ENCODE results near the gene SEMA6B.
"Not testable (repeated sequence)": the region's sequence is repeated elsewhere in the genome, so short reads cannot be mapped to it uniquely, and the experiment has no call there.

Gene SEMA6B, protein sequence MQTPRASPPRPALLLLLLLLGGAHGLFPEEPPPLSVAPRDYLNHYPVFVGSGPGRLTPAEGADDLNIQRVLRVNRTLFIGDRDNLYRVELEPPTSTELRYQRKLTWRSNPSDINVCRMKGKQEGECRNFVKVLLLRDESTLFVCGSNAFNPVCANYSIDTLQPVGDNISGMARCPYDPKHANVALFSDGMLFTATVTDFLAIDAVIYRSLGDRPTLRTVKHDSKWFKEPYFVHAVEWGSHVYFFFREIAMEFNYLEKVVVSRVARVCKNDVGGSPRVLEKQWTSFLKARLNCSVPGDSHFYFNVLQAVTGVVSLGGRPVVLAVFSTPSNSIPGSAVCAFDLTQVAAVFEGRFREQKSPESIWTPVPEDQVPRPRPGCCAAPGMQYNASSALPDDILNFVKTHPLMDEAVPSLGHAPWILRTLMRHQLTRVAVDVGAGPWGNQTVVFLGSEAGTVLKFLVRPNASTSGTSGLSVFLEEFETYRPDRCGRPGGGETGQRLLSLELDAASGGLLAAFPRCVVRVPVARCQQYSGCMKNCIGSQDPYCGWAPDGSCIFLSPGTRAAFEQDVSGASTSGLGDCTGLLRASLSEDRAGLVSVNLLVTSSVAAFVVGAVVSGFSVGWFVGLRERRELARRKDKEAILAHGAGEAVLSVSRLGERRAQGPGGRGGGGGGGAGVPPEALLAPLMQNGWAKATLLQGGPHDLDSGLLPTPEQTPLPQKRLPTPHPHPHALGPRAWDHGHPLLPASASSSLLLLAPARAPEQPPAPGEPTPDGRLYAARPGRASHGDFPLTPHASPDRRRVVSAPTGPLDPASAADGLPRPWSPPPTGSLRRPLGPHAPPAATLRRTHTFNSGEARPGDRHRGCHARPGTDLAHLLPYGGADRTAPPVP

DNA sequence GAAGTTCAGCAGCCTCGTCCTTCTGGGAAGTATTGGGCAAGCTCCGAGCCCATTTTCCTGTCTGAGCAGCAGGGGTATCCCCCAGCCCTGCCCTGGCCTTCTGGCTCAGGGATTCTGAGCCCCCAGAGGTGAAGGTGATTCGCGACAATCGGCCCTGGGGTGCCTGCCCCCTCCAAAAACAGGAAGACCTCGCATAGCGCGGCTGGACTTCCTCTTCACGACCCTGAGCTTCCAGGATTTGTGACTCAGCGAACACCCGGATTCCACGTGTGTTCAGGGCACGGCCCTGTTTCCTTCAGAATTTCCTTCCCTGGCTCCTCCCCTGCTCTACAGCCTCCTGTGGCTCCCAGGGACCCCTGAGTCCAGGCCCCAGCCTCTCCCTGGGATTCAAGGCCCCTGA is at the start of gene SEMA6B:
Gene SEMA6B, minus strand, starts transcription at position 116 of the 400 bp plus-strand sequence. CDS start 1,227 bp downstream, outside the sequence.
- DNase-seq = no peak

DNA sequence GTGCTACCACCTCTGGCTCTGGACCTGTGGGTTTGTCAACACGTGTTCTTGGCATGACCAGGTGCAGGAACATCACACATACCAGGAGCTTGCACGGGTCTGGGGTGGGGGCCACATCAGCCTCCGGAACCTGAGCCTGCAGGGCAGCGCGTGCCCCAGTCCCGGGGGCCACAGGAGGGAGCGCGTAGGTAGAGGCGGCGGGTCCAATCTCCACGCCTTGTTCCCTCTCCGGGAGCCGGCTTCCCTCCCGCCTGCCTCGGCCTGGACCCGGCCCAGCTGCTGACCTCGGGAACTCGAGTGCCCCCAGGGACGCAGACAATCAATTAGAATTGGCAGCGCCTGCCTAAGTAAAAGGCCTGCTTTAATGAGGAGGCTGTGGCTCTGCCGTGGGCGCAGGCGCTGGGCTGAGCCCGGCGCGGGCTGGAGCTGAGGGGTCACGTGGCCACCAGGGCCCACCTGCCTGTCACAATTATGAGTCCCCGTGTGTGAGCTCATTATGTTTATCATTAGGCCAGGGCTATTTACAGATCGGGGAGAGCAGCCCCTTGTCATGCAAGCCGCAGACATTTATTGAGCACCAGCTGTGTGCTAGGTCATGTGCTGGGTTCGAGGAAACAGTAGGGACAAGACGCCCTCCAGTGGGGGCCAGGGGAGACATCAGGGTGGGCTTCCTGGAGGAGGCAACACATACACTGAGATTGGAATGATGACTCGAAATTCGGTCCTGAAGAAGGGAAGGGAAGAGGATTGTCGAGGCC is 47.6 kb upstream of the SEMA6B start:
- DNase-seq = no peak

DNA sequence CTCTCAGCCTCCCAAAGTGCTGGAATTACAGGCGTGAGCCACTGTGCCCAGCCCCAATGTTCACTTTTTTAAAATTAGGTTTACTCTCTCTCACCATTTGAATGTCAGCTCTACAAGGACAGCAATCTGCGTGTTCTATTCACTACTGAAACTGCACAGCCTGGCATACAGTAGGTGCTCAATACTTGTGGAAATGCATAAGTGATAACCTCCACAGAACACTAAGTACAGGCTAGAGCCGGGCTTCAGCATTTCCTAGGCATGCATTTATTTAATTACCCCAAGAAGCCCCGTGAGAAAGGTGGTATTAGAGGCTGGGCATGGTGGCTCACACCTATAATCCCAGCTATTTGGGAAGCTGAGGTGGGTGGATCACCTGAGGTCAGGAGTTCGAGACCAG is 46.7 kb upstream of the SEMA6B start:
- DNase-seq = no peak

DNA sequence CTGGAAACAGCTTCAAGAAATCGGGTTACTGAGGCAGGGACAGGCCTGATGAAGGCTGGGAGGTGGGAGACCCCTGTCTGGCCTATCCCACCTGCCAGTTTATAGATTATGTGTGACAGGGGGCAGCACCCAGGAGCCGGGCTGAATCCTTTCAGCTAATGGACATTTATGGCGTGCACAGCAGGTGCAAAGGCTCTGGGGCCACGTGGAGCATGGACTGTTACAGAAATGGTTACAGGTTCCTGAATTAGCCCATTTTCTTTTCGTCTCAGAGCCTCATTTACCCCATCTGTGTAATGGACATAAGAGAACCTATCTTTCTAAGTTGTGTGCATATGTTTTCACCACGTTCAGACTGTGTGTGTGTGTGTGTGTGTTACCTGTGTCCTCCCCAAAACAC is 45.4 kb upstream of the SEMA6B start:
- DNase-seq = no peak

DNA sequence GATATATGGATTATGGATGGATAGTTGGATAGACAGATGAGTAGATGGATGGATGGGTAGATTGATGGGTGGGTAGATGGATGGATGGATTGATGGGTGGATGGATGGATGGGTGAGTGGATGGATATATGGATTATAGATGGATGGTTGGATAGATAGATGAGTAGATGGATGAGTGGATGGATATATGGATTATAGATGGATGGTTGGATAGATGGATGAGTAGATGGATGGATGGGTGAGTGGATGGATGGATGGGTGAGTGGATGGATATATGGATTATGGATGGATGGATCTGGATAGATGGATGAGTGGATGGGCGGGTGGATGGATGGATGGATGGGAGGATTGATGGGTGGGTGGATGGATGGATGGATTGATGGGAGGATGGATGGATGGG is 43.4 kb upstream of the SEMA6B start:
- no peak for DNase-seq

DNA sequence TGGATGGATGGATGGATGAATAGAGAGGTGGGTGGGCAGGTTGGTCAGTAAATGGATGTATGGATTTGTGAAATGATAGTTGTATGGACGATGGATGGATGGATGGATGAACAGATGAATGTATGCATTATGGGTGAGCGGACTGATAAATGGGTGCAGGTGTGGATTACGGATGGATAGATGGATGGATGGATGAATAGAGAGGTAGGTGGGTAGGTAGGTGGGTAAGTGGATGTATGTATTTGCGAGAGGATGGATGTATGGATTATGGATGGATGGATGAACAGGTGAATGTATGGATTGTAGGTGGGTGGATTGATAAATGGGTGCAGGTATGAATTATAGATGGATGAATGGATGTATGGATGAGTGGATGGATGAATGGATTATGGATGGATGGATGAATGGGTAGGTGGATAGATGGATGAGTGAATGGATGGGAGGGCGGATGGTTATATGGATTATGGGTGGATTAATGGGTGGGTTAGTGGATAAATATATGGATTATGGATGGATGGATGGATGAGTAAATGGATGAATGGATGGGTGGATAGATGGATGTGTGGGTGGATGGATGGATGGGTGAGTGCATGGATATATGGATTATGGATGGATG is 42.8 kb upstream of the SEMA6B start:
- no peak for DNase-seq

DNA sequence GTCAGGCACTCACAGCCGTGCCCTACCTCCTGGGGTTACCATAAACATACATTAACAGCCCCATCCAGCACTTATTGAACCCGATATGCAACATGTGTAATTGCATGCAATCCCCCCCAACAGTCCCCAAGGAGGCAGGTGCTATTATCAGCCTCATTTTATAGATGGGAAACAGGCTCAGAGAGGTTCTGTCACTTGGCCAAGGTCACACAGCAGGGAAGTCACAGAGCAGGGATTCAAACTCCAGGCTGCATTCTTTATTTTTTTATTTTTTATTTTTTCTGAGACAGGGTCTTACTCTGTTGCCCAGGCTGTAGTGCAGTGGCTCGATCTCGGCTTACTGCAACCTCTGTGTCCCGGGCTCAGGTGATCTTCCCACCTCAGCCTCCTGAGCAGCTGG is 41.4 kb upstream of the SEMA6B start:
- no peak for DNase-seq

DNA sequence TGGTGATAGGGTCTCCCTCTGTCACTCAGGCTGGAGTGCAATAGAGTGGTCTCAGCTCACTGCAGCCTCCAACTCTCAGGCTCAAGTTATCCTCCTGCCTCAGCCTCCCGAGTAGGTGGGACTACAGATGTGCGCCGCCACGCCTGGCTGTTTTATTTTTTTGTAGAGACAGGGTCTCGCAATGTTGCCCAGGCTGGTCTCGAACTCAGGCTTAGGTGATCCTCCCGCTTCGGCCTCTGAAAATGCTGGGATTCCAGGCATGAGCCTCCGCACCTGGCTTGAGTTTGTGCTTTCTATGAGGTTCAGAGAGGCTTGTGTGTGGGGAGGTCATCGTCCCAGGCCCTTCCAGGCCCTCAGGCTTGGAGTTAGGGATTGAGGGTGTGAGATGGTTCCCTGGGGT is 40.6 kb upstream of the SEMA6B start:
- no peak for DNase-seq

DNA sequence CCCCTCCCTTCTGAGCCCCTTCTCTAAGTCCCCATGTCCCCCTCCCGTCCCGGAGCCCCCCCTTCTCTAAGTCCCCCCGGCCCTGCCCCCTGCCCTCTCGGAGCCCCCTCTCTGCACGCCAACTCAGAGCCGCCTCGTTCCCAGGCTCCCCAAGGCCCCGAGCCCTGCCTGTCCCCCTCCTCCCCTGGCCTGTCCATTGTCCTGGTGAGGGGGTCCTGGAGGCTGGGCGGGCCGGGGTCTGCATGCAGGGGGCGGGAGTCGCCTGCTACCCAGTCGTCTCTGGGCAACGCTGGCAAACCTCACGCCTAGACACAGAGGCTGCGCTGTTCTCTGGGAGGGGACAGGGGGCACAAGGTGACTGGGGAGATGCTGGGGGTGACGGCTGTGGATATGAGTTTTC is 39.2 kb upstream of the SEMA6B start:
- no peak for DNase-seq

DNA sequence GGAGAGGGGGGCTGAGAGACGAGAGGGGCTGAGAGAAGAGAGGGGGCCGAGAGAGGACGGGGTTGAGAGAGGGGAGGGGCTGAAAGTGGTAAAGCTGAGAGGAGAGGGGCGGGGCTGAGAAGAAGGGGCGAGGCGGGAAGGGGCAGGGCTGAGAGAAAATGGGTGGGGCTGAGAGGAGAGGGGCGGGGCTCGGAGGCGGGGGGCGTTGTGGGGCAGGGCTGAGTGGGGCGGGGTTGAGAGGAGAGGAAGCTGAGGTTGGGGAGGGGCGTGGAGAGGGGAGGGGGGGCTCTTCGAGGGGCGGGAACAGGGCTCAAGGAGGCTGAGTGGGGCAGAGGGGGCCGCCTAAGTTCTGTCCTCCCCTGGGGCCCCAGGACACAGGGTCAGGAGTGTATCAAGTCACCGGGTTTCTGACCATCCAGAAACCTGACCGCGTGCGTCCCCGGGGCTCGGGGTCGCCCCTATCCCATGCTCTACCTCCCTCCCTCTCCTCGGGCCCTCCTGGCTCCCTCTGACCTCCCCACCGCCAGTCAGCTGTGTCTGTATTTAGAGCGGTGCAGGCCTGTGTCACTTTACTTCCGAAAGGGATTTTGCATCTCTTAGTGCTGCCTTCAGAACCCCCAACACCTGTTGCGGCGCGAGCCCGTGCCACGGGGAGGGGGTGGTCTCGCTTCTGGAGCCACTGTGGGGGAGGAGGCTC is 38.6 kb upstream of the SEMA6B start:
- peak; percentile 52 for DNase-seq

DNA sequence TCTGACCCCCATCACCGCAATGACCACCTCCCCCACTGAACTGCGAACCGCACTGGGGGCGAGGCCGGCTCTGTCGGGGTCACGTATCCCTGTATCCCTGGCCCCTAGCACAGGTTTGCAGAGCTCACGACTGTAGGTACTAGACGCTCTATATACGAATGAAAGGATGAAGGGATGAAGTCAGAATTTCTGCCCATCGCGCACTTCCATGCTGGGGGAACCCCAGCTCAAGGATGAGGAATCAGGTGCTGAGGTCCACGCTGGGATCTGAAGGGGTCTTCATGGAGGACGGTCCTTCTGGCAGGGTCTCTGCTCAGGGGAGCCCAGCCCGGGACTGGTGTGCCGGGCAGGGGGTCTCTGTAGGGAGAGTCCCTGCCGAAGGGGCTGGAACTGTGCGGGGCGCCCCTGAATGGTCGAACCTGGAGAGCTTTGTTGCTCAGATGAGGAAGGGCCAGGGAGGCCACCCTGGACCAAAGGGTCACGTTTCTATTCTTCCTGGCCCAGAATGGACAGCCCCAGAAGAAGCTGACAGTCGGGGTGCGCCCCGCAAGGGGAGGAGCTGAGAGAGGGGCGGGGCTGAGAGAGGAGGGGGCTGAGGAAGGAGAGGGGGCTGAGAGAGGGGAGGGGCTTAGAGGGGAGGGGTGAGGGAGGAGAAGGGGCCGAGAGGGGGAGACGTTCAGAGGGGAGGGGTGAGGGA is 37.9 kb upstream of the SEMA6B start:
- peak; percentile 38 for DNase-seq

DNA sequence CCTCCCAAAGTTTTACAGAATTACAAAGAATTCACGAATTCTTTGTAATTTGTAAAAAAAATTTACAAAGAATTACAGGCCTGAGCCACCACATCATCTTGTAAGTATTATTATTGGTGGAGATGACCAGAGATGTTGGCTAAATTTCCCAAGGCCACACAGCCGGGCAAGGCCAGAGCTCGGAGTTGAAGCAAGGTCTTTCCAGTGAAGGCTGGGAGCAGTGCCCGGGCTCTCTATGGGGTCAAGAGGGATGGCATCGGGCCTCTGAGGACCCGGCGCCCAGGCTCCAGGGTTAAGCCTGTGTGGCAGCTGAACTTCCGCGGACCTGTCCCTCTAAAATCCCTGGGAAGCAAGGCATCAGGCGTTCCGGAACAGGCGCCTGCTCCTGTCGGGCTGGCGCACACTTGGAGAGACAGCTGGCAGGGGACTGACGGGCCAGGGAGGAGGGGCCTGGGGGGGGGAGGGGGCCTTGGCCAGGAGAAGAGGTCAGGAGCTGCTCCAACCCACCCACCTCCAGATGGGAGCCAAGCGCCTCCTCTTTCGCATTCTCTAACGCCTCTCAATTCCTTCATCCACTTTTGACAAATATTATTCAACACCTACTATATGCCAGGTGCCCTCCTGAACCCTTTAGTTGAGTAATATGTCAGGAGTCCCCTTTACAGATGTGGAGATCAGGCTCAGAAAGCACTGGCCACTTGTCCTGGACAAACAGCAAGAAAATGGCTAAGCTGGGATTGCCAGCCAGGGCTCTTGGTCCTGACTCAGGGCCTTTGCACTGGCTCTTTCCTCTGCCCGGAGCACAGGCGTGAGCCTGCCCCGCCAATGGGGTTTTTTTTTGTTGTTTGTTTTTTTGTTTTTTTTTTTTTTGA is 36.8 kb upstream of the SEMA6B start:
- DNase-seq = no peak

DNA sequence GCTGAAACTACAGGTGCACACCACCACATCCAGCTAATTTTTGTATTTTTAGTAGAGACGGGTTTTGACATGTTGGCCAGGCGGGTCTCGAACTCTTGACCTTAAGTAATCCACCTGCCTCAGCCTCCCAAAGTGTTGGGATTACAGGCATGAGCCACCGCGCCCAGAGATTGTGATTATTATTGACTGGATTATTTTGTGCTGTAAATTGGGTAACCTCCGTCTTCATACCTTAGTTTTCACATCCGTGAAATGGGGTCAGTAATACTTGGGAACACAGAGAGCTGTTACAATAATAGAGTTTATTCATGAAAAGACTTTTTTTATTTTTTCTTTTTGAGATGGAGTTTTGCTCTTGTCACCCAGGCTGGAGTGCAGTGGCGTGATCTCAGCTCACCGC is 35.7 kb upstream of the SEMA6B start:
- DNase-seq = not testable (repeated sequence)

DNA sequence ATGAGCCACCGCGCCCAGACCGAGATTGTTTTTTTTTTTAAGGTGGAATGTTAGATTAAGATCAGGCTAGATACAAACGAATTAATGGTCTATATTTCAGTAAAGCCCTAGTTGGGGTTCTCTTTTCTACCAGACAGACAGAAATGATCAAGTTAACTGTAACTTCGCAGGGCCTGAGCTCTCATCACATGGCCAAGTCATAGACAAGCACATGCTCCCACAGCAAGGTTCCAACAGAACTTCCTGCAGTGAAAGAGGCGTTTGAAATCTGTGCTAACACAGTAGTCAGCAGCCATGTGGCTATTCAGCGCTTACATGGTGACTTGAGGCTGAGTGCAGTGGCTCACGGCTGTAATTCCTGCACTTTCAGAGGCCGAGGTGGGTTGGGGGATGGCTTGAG is 34.7 kb upstream of the SEMA6B start:
- DNase-seq = no peak

DNA sequence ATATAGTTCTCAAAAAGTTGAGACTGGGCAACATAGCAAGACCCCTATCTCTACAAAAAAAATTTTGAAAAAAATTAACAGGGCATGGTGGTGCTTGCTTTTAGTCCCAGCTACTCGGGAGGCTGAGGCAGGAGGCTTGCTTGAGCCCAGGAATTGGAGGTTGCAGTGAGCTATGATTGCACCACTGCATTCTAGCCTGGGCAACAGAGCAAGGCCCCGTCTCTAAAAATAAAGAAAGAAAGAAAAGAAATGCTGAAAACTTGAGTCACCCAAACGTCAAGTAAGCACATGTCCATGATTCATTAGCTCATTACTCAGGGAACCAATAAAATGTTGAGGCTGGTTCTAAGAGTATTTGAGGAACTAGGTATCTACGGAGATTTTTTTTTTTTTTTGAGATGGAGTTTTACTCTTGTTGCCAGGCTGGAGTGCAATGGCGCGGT is 33.9 kb upstream of the SEMA6B start:
- no peak for DNase-seq

DNA sequence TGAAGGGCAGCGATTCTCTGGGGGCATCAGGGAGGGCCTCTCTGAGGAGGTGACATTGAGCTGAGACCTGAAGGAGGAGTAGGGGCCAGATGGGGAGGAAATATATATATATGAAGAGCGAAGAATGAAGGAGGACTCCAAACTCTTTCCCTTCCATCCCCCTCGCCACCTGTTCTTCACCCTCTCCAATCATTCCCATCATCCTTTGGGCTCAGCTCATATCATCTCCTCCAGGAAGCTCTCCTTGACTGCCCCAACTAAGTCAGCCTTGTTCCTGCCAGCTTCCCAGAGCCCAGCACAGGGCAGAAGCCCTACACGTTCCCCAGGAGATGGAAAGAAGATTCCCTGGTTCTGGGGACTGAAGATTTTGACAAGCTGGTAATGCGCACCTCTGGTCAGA is 33.0 kb upstream of the SEMA6B start:
- DNase-seq = no peak

DNA sequence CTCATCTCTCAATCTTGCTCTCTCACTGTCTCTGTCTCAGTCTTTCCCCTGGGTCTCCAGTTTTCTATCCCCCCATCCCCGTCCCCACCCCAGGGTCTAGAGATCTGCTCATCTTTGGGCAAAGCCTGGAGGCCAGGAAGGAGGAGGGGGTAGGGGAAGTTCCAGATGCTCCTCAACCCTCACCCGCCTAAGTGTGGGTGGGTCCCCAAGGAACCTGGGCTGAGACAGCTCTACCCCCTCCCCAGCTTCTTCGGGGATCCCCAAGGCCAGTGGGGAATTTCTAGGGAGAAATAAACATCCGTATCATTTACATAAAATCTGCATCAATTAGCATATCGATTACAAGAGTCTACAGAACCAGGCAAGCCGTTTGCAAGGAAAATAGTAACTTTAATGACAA is 31.8 kb upstream of the SEMA6B start:
- no peak for DNase-seq

DNA sequence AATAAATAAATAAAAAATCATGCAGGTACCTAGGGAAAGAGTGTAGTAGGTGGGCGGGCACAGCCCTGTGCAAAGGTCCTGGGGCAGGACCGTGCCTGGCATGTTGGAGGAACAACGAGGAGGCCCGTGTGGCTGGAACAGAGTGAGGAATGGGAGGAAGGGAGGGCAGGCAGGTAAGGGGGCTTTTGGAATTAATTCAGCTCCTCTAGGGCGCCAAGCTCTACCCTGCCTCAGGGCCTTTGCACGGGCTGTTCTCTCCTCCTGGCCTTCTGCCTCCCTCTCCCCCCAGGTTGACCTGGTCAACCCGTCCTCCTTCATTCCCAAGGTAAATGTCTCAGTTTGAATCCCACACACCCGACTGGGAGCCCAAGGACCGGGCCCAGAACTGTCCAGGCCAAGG is 31.1 kb upstream of the SEMA6B start:
- DNase-seq = no peak

DNA sequence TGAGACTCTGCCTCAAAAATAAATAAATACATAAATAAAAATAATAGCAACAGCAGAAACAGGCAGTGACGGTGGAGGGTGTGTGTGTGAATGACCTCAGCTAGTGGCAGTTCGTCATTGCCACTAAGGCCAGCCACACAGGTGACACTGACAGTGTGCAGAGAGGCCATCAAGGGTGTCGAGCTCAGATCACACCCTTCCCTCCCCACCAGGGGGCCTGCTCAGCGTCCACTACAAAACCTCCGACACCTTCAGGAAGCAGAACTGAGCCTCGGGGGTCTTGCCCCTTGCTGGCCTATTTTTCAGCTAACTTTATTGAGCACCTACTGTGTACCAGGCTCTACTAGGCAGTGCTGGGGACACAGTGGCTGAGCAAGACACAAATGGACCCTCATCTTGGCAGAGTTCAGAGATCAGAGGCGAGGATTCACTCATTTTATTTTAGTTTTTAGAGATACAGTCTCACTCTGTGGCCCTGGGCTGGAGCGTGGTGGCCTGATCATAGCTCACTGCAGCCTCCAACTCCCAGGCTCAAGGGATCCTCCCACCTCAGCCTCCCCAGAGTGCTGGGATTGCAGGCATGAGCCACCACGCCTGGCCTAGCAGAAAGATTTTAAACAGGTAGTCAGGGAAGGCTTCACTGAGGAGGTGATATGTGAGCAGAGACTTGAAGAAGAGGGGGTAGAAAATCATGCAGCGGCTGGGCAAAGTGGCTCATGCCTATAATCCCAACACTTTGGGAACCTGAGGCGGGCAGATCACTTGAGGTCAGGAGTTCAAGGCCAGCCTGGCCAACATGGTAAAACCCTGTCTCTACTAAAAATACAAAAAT is 30.3 kb upstream of the SEMA6B start:
- no peak for DNase-seq

All from CD4-positive, alpha-beta T cell treated with Interleukin-10 for 1 hour (primary cell).